Islet of Langerhans (tissue), 1 donor: Measurements from ENCODE around the gene TNF.

Source experiments
- FAIRE-seq: peaks from one replicate; lab custom pipeline; 2011; peaks lifted over from hg19 to GRCh38; lab: Jason Lieb, UNC

TNF gene

DNA sequence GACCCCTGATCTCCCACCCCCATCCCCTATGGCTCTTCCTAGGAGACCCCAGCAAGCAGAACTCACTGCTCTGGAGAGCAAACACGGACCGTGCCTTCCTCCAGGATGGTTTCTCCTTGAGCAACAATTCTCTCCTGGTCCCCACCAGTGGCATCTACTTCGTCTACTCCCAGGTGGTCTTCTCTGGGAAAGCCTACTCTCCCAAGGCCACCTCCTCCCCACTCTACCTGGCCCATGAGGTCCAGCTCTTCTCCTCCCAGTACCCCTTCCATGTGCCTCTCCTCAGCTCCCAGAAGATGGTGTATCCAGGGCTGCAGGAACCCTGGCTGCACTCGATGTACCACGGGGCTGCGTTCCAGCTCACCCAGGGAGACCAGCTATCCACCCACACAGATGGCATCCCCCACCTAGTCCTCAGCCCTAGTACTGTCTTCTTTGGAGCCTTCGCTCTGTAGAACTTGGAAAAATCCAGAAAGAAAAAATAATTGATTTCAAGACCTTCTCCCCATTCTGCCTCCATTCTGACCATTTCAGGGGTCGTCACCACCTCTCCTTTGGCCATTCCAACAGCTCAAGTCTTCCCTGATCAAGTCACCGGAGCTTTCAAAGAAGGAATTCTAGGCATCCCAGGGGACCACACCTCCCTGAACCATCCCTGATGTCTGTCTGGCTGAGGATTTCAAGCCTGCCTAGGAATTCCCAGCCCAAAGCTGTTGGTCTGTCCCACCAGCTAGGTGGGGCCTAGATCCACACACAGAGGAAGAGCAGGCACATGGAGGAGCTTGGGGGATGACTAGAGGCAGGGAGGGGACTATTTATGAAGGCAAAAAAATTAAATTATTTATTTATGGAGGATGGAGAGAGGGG is 1.9 kb upstream of the TNF start:
- FAIRE-seq, result no peak

DNA sequence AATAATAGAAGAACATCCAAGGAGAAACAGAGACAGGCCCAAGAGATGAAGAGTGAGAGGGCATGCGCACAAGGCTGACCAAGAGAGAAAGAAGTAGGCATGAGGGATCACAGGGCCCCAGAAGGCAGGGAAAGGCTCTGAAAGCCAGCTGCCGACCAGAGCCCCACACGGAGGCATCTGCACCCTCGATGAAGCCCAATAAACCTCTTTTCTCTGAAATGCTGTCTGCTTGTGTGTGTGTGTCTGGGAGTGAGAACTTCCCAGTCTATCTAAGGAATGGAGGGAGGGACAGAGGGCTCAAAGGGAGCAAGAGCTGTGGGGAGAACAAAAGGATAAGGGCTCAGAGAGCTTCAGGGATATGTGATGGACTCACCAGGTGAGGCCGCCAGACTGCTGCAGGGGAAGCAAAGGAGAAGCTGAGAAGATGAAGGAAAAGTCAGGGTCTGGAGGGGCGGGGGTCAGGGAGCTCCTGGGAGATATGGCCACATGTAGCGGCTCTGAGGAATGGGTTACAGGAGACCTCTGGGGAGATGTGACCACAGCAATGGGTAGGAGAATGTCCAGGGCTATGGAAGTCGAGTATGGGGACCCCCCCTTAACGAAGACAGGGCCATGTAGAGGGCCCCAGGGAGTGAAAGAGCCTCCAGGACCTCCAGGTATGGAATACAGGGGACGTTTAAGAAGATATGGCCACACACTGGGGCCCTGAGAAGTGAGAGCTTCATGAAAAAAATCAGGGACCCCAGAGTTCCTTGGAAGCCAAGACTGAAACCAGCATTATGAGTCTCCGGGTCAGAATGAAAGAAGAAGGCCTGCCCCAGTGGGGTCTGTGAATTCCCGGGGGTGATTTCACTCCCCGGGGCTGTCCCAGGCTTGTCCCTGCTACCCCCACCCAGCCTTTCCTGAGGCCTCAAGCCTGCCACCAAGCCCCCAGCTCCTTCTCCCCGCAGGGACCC is 981 bp upstream of the TNF start:
- no peak for FAIRE-seq

DNA sequence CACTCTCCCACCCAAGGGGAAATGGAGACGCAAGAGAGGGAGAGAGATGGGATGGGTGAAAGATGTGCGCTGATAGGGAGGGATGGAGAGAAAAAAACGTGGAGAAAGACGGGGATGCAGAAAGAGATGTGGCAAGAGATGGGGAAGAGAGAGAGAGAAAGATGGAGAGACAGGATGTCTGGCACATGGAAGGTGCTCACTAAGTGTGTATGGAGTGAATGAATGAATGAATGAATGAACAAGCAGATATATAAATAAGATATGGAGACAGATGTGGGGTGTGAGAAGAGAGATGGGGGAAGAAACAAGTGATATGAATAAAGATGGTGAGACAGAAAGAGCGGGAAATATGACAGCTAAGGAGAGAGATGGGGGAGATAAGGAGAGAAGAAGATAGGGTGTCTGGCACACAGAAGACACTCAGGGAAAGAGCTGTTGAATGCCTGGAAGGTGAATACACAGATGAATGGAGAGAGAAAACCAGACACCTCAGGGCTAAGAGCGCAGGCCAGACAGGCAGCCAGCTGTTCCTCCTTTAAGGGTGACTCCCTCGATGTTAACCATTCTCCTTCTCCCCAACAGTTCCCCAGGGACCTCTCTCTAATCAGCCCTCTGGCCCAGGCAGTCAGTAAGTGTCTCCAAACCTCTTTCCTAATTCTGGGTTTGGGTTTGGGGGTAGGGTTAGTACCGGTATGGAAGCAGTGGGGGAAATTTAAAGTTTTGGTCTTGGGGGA is 754 bp downstream of the TNF start:
- FAIRE-seq, result no peak

GRCh38 chr6:31576897-31577578 is 1.7 kb downstream of the TNF start:
- FAIRE-seq, result no peak

GRCh38 chr6:31577579-31577966 is 2.2 kb downstream of the TNF start:
- no peak for FAIRE-seq

DNA sequence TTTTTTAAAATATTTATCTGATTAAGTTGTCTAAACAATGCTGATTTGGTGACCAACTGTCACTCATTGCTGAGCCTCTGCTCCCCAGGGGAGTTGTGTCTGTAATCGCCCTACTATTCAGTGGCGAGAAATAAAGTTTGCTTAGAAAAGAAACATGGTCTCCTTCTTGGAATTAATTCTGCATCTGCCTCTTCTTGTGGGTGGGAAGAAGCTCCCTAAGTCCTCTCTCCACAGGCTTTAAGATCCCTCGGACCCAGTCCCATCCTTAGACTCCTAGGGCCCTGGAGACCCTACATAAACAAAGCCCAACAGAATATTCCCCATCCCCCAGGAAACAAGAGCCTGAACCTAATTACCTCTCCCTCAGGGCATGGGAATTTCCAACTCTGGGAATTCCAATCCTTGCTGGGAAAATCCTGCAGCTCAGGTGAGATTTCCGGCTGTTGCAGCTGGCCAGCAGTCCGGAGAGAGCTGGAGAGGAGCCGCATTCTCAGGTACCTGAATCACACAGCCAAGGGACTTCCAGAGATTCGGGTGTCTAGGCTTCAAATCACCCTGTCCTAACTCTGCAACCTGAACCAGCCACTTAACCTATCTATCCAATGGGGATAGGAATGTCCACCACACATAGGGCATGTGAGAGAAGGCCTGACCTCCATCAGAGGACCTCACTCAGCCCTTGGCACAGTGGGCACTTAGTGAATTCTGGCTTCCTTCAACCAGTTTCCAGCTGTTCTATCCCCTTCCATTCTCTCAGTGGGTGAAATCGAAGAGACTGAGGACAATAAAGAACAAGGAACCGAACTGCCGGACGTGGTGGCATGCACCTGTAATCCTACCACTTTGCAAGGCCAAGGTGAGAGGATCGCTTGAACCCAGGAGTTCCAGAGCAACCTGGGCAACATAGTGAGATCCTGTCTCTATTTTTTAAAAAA is 3.1 kb downstream of the TNF start:
- no peak for FAIRE-seq

DNA sequence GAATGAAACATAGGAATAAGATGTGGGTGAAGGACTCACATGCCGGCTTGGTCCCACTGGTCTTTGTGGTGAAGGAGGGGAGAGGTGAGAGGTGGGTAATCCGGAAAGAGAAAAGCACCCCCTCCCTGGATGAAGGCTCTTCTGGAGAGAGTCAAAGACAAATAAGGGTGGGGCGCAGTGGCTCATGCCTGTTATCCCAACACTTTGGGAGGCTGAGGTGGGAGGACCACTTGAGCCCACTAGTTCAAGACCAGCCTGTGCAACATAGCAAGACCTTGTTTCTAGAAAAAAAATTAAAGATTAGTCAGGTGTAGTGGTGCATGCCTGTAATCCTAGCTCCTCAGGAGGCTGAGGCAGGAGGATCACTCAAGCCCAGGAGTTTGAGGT is 3.7 kb downstream of the TNF start:
- no peak for FAIRE-seq

GRCh38 chr6:31579546-31580437 is 4.4 kb downstream of the TNF start:
- no peak for FAIRE-seq

GRCh38 chr6:31580438-31580740 is 5.0 kb downstream of the TNF start:
- FAIRE-seq, result no peak

DNA sequence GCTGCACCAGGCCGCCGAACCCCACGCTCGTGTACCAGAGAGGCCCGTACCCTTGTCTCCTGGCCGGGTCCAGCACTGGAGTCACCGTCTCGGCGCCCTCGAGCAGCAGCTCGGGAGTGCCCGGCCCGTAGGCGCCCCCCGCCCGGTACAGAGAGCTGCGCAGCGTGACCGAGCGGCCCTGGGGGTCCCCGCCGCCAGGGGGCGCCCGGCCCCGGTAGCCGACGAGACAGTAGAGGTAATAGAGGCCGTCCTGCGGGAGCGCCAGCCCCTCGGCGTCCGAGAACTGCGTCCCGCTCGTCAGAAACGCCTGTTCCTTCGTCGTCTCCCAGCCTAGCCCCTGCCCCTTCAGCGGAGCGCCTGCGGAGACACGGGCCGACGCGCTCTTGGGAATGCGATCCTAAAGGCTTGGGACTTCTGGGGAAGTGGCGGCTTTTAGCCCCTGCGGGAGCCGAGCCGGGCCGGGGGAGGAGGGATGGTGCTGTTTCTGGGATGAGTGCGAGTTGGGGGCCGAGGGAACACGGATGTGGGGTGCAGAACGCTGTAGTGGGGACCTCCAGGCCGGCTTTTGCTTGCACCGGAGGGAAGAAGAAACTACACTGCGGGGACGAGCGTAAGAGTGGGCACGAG is 5.6 kb downstream of the TNF start:
- no peak for FAIRE-seq

DNA sequence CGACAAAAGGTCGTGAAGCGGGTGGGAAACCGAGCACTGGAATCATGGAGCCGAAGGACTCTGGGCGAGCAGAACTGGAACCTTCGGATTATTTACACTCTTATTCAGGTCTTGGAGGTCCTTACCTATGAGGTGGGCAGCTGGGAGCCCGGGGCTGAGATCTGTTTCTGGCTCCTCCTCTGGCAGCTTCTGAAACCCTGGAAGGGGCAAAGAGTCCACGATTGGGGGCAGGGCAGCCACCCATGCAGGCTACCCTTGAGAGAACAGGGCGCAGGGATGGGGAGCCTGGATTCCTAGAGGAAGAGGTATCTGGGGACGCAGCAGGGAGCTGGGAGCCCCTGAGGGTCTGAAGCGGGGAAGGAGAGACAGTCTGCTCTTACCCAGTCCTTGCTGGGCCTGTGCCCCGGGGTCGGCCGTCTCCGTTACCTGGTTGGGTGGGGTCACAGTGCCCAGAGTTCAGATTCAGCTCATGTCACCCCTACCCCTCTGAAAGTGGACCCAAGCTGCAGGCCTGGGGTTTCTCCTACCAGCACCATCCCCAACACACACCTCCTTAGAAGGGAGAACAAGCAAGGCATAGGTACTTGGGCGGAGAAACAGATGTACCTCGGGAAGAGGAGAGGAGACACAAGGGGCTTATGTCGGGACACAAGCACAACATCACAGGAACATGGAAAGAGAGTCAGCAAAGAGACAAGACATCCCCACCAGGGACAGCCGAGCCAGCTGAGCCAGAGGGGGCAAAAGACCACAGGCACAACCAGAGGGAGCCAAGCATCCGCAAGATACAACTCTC is 6.3 kb downstream of the TNF start:
- no peak for FAIRE-seq

DNA sequence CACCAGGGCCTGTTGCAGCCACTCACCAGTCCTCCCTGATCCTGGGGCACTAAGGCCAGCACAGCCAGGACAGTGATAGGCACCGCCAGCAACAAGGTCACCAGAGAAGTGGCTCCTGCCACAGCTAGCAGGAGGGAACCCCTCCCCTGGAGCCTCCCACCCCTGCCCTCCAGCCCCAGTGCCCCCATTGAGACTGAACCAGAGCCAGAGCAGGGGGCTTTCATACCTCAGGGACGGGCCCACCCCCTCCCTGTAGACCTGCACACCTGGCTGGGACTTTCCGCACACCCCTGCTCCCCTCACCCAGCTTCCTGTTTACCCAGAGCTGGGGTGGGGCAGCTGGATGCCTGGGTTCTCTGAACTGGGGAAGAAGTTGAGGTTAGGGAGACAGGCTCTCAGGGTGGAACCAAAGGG is 6.9 kb downstream of the TNF start, which contains the start of gene LTB:
LTB (minus strand) TSS at position 195 of the 414 bp plus-strand sequence; CDS start at position 188, 7 bp downstream.
- FAIRE-seq, result no peak

GRCh38 chr6:31585491-31585890 is 10.1 kb downstream of the TNF start:
- no peak for FAIRE-seq

GRCh38 chr6:31586008-31586407 is 10.6 kb downstream of the TNF start, which contains the start of gene LST1:
Gene LST1, plus strand, starts transcription at chr6:31586277. Its CDS starts 1,023 bp downstream, at chr6:31587300.
- FAIRE-seq, result no peak

DNA sequence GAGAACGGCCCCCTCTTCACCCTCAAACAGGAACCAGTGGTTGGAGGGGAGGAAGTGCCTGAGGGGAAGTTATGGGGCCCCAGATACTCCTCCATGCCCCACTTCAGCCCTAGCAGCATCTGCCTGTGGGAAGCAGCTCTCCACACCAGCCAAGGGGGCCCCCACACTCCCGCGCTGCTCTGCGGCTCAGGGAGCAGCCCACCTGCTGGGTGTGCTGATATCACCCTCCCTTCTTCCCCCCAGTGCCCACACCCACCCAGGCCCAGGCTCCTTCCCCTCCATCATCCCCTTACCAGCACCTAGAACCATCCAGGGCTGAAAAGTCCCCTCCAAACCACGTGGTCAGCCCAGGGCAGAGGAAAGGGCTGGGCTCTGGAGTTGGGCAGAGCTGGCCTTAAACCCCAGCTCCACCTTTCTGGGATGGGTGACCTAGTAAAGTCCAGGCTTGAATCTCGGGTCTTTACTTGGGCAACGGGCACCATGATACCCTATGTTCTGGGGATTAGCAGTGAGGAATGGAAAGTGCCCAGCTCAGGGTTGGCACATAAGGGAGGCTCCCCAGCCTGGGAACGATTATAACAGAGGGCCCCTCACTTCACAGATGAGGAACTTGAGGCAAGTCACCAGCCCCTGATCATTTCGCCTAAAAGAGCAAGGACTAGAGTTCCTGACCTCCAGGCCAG is 11.4 kb downstream of the TNF start:
- no peak for FAIRE-seq

DNA sequence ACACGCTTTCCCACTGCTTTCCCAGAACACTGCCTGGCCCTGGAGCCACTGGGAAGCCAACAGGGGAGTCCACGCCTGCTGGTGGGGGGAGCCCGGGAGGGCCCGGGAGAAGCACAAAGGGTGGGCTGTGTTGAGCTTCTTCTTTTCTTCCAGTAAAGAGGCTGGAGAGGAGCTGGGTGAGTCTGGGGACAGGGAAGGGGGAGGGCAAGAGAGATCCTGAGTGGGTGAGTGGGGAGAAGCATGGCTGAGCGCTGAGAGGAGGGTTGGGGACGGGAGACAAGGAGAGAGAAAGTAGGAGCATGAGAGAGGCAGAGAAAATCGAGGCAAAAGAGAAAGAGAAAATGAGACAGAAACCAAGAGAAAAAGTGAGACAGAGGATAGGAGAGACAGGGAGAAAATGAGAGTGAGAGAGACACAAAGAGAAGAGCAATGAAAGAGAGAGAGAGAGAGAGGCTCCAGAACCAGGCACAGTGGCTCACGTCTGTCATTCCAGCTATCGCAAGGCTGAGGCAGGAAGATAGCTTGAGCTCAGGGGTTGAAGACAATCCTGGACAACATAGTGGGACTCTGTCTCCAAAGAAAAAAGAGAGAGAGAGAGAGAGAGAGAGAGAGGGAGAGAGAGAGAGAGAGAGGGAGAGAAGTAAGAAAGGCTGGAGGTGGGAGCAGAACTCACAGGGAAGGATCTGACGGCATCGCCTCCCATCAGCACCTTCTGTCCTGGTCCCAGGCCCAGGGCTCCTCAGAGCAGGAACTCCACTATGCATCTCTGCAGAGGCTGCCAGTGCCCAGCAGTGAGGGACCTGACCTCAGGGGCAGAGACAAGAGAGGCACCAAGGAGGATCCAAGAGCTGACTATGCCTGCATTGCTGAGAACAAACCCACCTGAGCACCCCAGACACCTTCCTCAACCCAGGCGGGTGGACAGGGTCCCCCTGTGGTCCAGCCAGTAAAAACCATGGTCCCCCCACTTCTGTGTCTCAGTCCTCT is 12.7 kb downstream of the TNF start:
- FAIRE-seq, result no peak
